GM10266 (cell line): ENCODE measurements around the gene ZNF664.

ENCODE experiments used
- DNase-seq: peaks from one replicate; pipeline ENCODE4 v3.0.0; 2012; ENCODE audit errors: extremely low spot score
- CTCF ChIP-seq: IDR thresholded peaks from 2 replicates; pipeline ENCODE4 v1.5.1; 2012; ENCODE audit warnings: mild to moderate bottlenecking, low read depth; ENCODE audit not compliant: control insufficient read depth, insufficient read depth; ENCODE audit errors: missing control alignments

ZNF664 gene

GRCh38 chr12:124006846-124007713 is 34.1 kb downstream of the ZNF664 start:
- no peak for DNase-seq
- TF ChIP-seq CTCF: no peak

DNA sequence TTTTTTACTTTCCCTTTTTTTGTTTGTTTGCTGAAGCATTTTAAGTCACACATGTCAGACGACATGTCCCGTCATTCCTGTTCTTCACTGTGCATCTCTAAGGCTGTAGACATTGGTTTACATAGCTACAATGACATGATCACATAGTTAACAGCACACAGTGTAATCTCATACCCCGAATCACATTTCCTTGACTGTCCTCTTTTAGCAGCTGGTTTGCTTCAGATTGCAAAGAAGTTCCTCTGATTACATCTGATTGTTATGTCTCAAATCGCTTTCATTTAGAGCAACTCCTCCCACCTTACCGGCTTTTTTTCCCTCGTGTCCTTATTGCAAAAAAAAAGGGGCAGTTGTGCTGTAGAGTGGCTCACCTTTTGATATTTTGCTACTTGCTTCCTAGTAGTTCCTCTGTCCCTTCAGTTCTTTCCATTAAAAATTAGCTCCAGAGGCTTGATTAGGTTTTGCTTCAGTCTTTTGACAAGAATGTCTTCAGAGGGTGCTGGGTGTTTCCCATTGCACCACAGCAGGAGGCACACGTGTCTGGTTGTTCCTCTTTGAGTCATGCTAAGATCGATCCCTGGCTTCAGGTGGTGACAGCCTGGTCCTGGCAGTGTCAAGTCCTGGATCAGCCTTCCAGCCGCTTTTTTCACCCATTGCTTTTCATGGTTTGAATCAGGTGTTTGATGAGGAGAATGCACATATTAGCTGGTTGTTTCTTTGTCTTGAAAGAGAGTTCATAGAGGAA is 35.0 kb downstream of the ZNF664 start:
- no peak for DNase-seq

GRCh38 chr12:124008595-124008994 is 35.6 kb downstream of the ZNF664 start:
- no peak for DNase-seq
- TF ChIP-seq CTCF: no peak

More for the DNA sequence above, 35.0 kb downstream of the ZNF664 start:
- no peak for TF ChIP-seq CTCF

DNA sequence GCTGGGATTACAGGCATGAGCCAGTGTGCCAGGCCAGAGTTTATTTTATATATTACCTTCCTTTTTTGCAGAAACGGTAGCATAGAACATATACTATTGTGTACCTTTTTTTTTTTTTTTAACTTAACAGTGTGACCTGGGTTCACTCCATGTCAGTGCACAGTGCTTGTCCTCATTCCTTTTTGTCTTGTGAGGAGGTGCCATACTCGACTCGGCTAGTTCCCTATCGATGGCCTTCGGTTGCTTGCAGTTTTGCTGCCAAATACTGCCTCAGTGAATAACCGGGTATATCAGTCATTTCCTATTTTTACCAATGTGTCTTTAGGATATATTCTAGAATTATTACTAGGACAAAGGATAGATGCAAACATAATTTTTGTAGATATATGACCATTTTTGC is 36.8 kb downstream of the ZNF664 start:
- DNase-seq: no peak
- TF ChIP-seq CTCF: no peak

DNA sequence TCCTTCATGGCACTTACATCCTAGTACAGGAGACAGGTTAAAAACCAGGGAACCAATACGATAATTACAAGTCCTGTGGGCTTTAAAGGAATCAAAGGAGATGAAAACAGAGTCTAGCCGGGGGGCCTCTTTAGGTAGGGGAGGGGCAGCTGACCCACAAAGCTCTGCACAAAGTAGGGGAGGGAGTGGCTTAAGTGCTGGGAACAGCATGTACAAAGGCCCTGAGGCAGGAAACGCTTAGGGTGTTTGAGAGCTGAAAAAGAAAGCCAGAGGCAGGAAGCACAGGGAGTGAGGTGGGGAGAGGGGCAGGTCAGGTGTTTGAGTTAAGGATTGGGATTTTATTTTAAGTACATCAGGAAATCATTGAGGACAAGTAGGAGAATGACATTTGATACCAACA is 37.7 kb downstream of the ZNF664 start:
- no peak for TF ChIP-seq CTCF

DNA sequence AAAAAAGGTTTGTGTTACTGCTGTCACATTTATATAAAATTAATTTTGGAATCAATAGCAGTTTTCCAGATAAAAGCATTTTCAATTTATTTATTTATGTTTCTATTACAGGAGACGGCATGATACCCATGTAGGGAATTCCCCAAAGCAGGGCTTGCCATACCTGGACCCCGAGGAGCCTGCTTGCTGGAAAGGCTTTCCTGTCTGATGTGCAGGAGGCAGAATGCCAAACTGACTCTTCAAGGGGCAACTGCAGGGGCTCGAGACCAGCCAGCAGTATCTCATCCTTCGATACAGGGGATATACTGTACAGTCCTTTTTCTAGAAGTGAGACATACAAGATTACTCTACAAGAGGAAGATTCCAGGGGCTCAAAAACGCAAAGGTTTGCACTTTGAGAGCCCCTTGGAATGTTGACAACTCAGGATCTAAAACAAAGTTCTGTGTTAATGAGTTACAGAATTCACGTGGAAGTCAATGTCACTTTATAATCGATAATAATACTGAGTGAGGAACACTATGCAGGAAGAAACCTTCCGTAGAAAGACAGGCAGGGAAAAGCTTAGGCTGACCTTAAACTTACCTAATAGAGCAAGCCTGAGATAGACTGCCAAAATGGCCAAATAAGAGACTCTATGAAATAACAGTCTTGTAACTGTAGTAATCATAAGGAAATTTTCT is 38.6 kb downstream of the ZNF664 start:
- no peak for TF ChIP-seq CTCF
- DNase-seq: no peak

More for the DNA sequence above, 37.7 kb downstream of the ZNF664 start:
- no peak for DNase-seq
